Right ventricle myocardium inferior (tissue), 1 donor: ENCODE data around the gene ZNF740. TPM values are rescaled to one million over a fixed set of nuclear protein-coding genes. Genes with fewer than 3 reads are reported as not detected.
"Not testable (repeated sequence)": the region's sequence is repeated elsewhere in the genome, so short reads cannot be mapped to it uniquely, and the experiment has no call there.

Source experiments
- ATAC-seq: fragments of 200-7000 bp; cut with Tn5 transposase; one replicate; pipeline ENCODE4 v1.9.1; 2020; ENCODE audit warnings: mild to moderate bottlenecking, moderate library complexity
- DNase-seq: peaks from one replicate; pipeline ENCODE4 v3.0.0; 2021; ENCODE audit errors: missing footprints
- intact Hi-C: fragments of 100-400 bp; cut with DNase I; formaldehyde crosslinking; loops from one replicate; pipeline ENCODE4 v1.11.0; 2022
- total RNA-seq: library from RNA; stranded (reverse); fragmentation: NEBNext Ultra II Directional; extraction: Animal tissue kit (Norgen Biotek cat#: 25700); gene quantifications from one replicate; pipeline ENCODE4 v1.2.1, GENCODE V29; 2021
- donor health status: DM: no; HTN: yes; CAD: no; lungs with severe emphysema.

ZNF740 gene
- total RNA-seq, 1 donor from 2014 or later = 31.5 TPM

- intact Hi-C loops = no loop called here
- no peak for ATAC-seq
- no peak for DNase-seq
Measured at GRCh38 chr12:53191096-53191884, 10.8 kb downstream of the ZNF740 start.

- DNase-seq (no peak), ATAC-seq (no peak)
- intact Hi-C loops = no loop called here
Measured at GRCh38 chr12:53191885-53192530, 11.5 kb downstream of the ZNF740 start.

GRCh38 chr12:53192531-53193021, 12.1 kb downstream of the ZNF740 start:
- no peak for ATAC-seq
- intact Hi-C loops = no loop called here
- DNase-seq = no peak

- intact Hi-C loops = no loop called here
- ATAC-seq (no peak), DNase-seq (no peak)
Measured at GRCh38 chr12:53193040-53193439, 12.5 kb downstream of the ZNF740 start.

- no peak for ATAC-seq
- intact Hi-C loops = no loop called here
- no peak for DNase-seq
Measured at GRCh38 chr12:53193985-53194716, 13.6 kb downstream of the ZNF740 start.

GRCh38 chr12:53194973-53195372, 14.5 kb downstream of the ZNF740 start:
- ATAC-seq = no peak
- no peak for DNase-seq
- intact Hi-C loops = no loop called here

GRCh38 chr12:53195516-53196420, 15.2 kb downstream of the ZNF740 start:
- intact Hi-C loops = loop anchor here (2.0 kb wide), 1 partner anchor 37 kb away; no protein-coding TSS in a partner anchor

GRCh38 chr12:53196486-53196885, 16.0 kb downstream of the ZNF740 start:
- no peak for DNase-seq
- intact Hi-C loops = loop anchor here (2.0 kb wide), 1 partner anchor 38 kb away; no protein-coding TSS in a partner anchor
- no peak for ATAC-seq

More at GRCh38 chr12:53195516-53196420, 15.2 kb downstream of the ZNF740 start:
- DNase-seq (no peak), ATAC-seq (no peak)

GRCh38 chr12:53197011-53197640, 16.6 kb downstream of the ZNF740 start:
- DNase-seq (no peak), ATAC-seq (peak; percentile 2)
- intact Hi-C loops = loop anchor here (1.0 to 2.0 kb wide), 2 partner anchors 38 to 131 kb away; no protein-coding TSS in a partner anchor

- intact Hi-C loops = no loop called here
- DNase-seq = no peak
- ATAC-seq = no peak
Measured at GRCh38 chr12:53198486-53199110, 18.1 kb downstream of the ZNF740 start.

GRCh38 chr12:53199700-53200099, 19.2 kb downstream of the ZNF740 start:
- no peak for DNase-seq
- no peak for ATAC-seq
- intact Hi-C loops = no loop called here

- intact Hi-C loops = no loop called here
- no peak for DNase-seq
- no peak for ATAC-seq
Measured at GRCh38 chr12:53200107-53200457, 19.6 kb downstream of the ZNF740 start.

GRCh38 chr12:53200458-53201176, 20.1 kb downstream of the ZNF740 start:
- no peak for ATAC-seq
- intact Hi-C loops = no loop called here

GRCh38 chr12:53201177-53201541, 20.6 kb downstream of the ZNF740 start:
- no peak for DNase-seq
- intact Hi-C loops = no loop called here
- ATAC-seq = no peak

More at GRCh38 chr12:53200458-53201176, 20.1 kb downstream of the ZNF740 start:
- no peak for DNase-seq

GRCh38 chr12:53201639-53202038, 21.1 kb downstream of the ZNF740 start:
- DNase-seq = no peak
- intact Hi-C loops = no loop called here
- ATAC-seq = no peak

- DNase-seq, ATAC-seq, intact Hi-C loops: not testable (repeated sequence)
Measured at GRCh38 chr12:53202316-53202715, 21.8 kb downstream of the ZNF740 start.

GRCh38 chr12:53204351-53204750, 23.8 kb downstream of the ZNF740 start:
- DNase-seq = no peak
- ATAC-seq = no peak
- intact Hi-C loops = no loop called here
